Epithelial cell of esophagus (primary cell): ENCODE results near the gene PLXNA2.

Source experiments
- DNase-seq: peaks from one replicate; pipeline ENCODE4 v3.0.0; 2010; ENCODE audit warnings: low read depth
- H3K4me3 ChIP-seq: 2 replicates; pipeline ENCODE4 v1.5.1; 2011; ENCODE audit warnings: mild to moderate bottlenecking, low read length, control low read depth
- CTCF ChIP-seq: IDR thresholded peaks from 2 replicates; pipeline ENCODE4 v1.5.1; 2011; ENCODE audit warnings: low read depth, mild to moderate bottlenecking, low read length, control low read depth, inconsistent platforms; ENCODE audit not compliant: insufficient read depth; ENCODE audit errors: missing control alignments

PLXNA2 gene

GRCh38 chr1:208223136-208223535 is 21.0 kb downstream of the PLXNA2 start:
- no peak overlapping the region for H3K4me3 ChIP-seq
- DNase-seq: no peak

GRCh38 chr1:208222376-208223126 is 21.6 kb downstream of the PLXNA2 start:
- no peak overlapping the region for H3K4me3 ChIP-seq
- no peak for TF ChIP-seq CTCF
- DNase-seq: no peak

More at GRCh38 chr1:208223136-208223535, 21.0 kb downstream of the PLXNA2 start:
- TF ChIP-seq CTCF: no peak

DNA sequence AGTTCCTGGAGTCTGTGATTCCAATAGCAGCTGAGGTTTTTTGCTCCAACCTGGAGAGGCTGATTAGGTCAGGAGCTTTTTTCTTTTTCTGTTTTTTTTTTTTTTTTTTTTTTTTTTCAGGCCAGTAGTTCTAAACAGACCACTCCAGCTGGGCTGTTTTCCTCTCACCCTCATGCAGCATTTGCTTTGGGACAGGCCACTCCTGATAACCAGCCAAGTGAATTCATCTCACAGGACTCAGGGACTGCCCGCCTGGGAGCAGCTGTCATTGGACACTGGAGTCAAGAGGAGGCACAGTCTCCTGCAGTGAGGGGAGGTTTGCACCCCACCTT is 22.9 kb downstream of the PLXNA2 start:
- no peak overlapping the region for H3K4me3 ChIP-seq
- DNase-seq: no peak
- no peak for TF ChIP-seq CTCF

- no peak for TF ChIP-seq CTCF
- no peak overlapping the region for H3K4me3 ChIP-seq
- peak; percentile 91 for DNase-seq
These were observed 24.4 kb downstream of the PLXNA2 start for GRCh38 chr1:208219659-208220282.

DNA sequence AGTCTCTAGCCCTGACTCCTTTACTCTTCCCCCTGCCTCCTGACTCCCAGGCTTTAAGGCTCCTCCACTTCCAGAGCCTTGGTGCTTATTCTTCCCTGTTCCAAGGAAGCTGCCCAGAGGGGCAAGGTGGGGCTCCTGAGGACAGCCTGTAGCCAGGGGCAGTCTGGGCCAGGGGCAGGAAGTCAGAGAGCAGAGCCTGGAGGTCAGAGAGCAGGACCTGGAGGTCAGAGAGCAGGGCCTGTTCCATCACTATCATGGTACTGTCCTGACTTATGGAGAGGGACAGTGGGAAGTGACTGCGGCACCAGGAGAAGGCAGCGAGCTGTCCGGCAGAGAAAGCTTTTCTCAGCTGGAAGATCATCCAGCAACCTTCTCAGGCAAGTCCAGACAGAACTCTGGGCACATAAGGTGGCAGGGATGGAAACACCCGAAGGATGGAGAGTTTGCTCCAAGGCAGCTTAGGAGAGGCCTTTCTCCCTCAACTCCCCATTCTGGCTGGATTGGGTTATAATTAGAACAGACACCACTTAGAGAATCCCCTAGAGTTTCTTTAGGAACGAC is 25.0 kb downstream of the PLXNA2 start:
- H3K4me3 ChIP-seq: no peak overlapping the region
- DNase-seq: peak; percentile 85
- no peak for TF ChIP-seq CTCF

DNA sequence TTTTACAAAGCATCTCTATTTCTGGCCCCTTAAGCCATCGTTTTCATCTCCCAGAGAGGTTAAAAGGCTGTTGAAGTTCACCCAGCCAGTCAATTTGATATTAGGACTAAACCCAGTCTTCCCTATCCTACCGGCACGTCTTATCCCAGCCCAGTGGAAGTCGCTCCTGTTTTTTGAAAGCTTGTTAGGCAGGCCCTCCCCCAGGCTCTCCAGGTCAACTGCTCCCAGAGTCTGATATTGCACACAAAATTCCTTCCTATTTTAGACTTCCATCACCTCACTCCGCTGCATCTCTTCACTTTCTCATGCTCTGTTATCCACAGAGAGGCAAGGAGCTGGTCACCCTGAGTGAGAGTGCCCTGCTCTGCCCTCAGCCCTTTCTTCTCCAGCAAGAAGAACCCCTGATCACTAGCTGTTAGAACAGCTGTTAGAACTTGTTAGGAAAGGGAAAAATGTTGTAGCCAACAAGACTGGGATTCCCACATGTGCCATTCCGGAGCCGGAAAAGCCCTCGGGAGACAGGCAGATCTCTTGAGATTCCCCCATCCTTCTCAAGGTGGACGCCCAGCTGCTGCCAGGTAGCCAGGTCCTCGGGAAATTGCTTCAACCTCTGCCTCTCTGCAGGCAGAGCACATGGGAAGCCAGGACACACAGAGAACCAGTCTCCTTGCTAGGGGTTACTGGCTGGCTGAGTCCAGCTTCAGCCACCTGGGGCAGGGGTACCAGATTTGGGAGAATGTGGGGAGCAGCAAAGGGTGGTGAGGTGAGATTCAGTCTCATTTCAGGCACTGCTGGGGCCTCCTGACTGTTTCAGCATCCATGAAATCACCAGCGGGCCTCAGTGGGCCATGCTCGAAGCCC is 25.7 kb downstream of the PLXNA2 start:
- DNase-seq: no peak
- no peak for TF ChIP-seq CTCF
- no peak overlapping the region for H3K4me3 ChIP-seq
